ENCODE measurements around the gene LUZP1.

The LUZP1 gene

GRCh38 chr1:23167353-23168078 is 1.1 kb downstream of the LUZP1 start (continued):
- no peak for TF ChIP-seq ZNF510 (tag by site-specific recombination; IDR thresholded peaks at IDR 0.05; ENCODE audit: insufficient replicate concordance)
- no peak for TF ChIP-seq RBAK (tag by site-specific recombination; IDR thresholded peaks at IDR 0.05)
- no peak for TF ChIP-seq ZSCAN5A (tag by site-specific recombination; IDR thresholded peaks at IDR 0.05)
- peak; percentile 37; the same call in 1 of the 2 replicates for TF ChIP-seq GLIS1 (tag by site-specific recombination; IDR thresholded peaks at IDR 0.05)
- TF ChIP-seq ZNF239 (tag by site-specific recombination; IDR thresholded peaks at IDR 0.05) = no peak
- no peak for TF ChIP-seq SCRT2 (tag by site-specific recombination; IDR thresholded peaks at IDR 0.05)
- no peak for TF ChIP-seq ZNF776 (tag by site-specific recombination; IDR thresholded peaks at IDR 0.05; ENCODE audit: borderline replicate concordance)
- TF ChIP-seq SCRT1 (tag by site-specific recombination; IDR thresholded peaks at IDR 0.05; ENCODE audit: borderline replicate concordance) = no peak
- no peak for TF ChIP-seq ZNF560 (tag by site-specific recombination; IDR thresholded peaks at IDR 0.05; ENCODE audit: borderline replicate concordance)
- no peak for TF ChIP-seq ZNF488 (tag by site-specific recombination; IDR thresholded peaks at IDR 0.05)
- no peak for TF ChIP-seq REPIN1 (tag by site-specific recombination; IDR thresholded peaks at IDR 0.05; ENCODE audit: low read depth)
- TF ChIP-seq HIC1 (tag by site-specific recombination; IDR thresholded peaks at IDR 0.05) = no peak
- no peak for TF ChIP-seq SETDB1 (IDR thresholded peaks at IDR 0.05; ENCODE audit: insufficient read length, low read length)
- TF ChIP-seq ZNF433 (tag by site-specific recombination; IDR thresholded peaks at IDR 0.05; ENCODE audit: low read depth) = no peak
- no peak for TF ChIP-seq ZNF48 (tag by site-specific recombination; IDR thresholded peaks at IDR 0.05)
- no peak for TF ChIP-seq ZBTB6 (tag by site-specific recombination; IDR thresholded peaks at IDR 0.05)
- TF ChIP-seq ZFP3 (tag by site-specific recombination; IDR thresholded peaks at IDR 0.05; ENCODE audit: low read depth) = no peak
- TF ChIP-seq PRDM1 (tag by site-specific recombination; IDR thresholded peaks at IDR 0.05) = no peak
- no peak for TF ChIP-seq MYNN (tag by site-specific recombination; IDR thresholded peaks at IDR 0.05; ENCODE audit: borderline replicate concordance)
- no peak for TF ChIP-seq ZNF701 (tag by site-specific recombination; IDR thresholded peaks at IDR 0.05)

GRCh38 chr1:23166854-23167253 is 1.8 kb downstream of the LUZP1 start:
- TF ChIP-seq ZNF704 (tag by site-specific recombination; IDR thresholded peaks at IDR 0.05) = no peak
- TF ChIP-seq ZNF48 (tag by site-specific recombination; IDR thresholded peaks at IDR 0.05) = no peak
- no peak for TF ChIP-seq ZXDB (tag by site-specific recombination; IDR thresholded peaks at IDR 0.05)
- TF ChIP-seq PRDM6 (tag by site-specific recombination; IDR thresholded peaks at IDR 0.05) = peak; percentile 79
- no peak for TF ChIP-seq ZNF626 (tag by site-specific recombination; IDR thresholded peaks at IDR 0.05)
- ChIA-PET POLR2A (interaction anchor here (0.6 to 3.3 kb wide), 5 partner anchors 11 to 75 kb away, joined by 3 to 16 read pairs (median 5); no protein-coding TSS in a partner anchor), CTCF (interaction anchor here (0.8 to 1.3 kb wide), 3 partner anchors 17 to 67 kb away, joined by 3 to 7 read pairs (median 3); no protein-coding TSS in a partner anchor)
- peak overlapping the region; percentile 73 for H3K4me3 ChIP-seq (ENCODE audit: low read depth, low read length)
- H3K27ac ChIP-seq (ENCODE audit: extremely low read depth, low read depth, low read length) = 0 out of 2 replicates have a peak overlapping the region, but pooled peaks have one; percentile 55
- no peaks in the 10 kb centered on the region for H3K9me3 ChIP-seq (ENCODE audit: control insufficient read depth, insufficient read depth, low read depth, low read length)
- H3K36me3 ChIP-seq (ENCODE audit: control insufficient read depth in 2 of 2, insufficient read depth in 1 of 2, low read length in 2 of 2) = no peaks in the 10 kb centered on the region
- H3K4me1 ChIP-seq (ENCODE audit: control insufficient read depth, insufficient read depth, low read length) = peaks cover 14% of the 10 kb centered on the region
